Measurements from ENCODE around the gene NPY1R.

- TF ChIP-seq CTCF (conservative IDR thresholded peaks at IDR 0.05) (no peak), EZH2 (IDR thresholded peaks at IDR 0.05; ENCODE audit: low read depth) (no peak)
Observed at GRCh38 chr4:163295138-163295537, 37.3 kb downstream of the NPY1R start.
